DND-41 (cell line): ENCODE results near the gene STRN4.

ENCODE experiments used
- CTCF ChIP-seq: IDR thresholded peaks from 2 replicates; pipeline ENCODE4 v1.5.1; 2012; ENCODE audit warnings: borderline replicate concordance, low read length, moderate library complexity, mild to moderate bottlenecking; ENCODE audit not compliant: poor library complexity, severe bottlenecking; ENCODE audit errors: extremely low read depth
- EZH2 ChIP-seq: IDR thresholded peaks from 3 replicates; pipeline ENCODE4 v1.6.1; 2012; ENCODE audit warnings: borderline replicate concordance, low read depth, mild to moderate bottlenecking, moderate library complexity, low read length, inconsistent platforms; ENCODE audit not compliant: severe bottlenecking

- TF ChIP-seq CTCF (no peak), EZH2 (no peak)
Observed at GRCh38 chr19:46687438-46688145, 58.7 kb downstream of the STRN4 start.
